OCI-LY3 (cell line): Measurements from ENCODE around the gene GPATCH3.

Source experiments
- CTCF ChIP-seq: fragments of 200-600, 300-600 bp; sonication (generic); IDR thresholded peaks from 2 replicates; pipeline ENCODE4 v1.5.1; 2014; ENCODE audit warnings: antibody characterized with exemption, low read length, low read depth
- EZH2phosphoT487 ChIP-seq: fragments of 200-600 bp; shearing (Covaris generic); IDR thresholded peaks from 2 replicates; pipeline ENCODE4 v1.6.1; 2018; ENCODE audit warnings: antibody characterized with exemption, mixed run types, low read depth

- TF ChIP-seq CTCF (no peak), EZH2phosphoT487 (no peak)
Observed at GRCh38 chr1:26874896-26875295, 25.4 kb downstream of the GPATCH3 start.
